ENCODE results near the gene SUCLG1. TPM values are rescaled to one million over a fixed set of nuclear protein-coding genes. Genes with fewer than 3 reads are reported as not detected.

Gene SUCLG1
- total and polyA plus RNA-seq, 2 of the 4 experiments (the other 2 are of a cell fraction): 50.5 to 52.7 TPM

DNA sequence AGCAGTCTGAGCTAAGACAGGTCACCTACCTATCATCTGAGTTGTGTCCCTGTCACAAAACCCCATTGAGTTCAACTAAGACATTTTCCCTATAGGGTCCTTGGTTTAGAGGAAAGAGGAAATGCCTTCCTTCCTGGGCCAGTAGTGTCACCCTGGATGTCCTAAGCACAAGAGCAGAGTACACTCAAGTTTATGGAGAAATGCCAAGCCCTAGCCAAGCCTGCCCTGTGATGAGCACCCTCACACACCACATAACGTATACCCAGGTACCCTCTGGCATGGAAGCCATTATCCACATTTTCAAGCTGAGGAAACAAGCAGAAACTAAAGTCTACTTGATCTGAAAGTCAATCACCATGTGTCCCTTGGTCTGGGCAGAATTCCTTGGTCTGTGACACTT is 37.3 kb downstream of the SUCLG1 start:
- no TSS peak for BruUV-seq (replicated peaks)
- POLR2A ChIA-PET (ENCODE audit: unreplicated experiment): no interaction called here
- Histone ChIP-seq H3K36me3 (ENCODE audit: control insufficient read depth, insufficient read depth, low read length) (peaks cover 4% of the 10 kb centered on the region), H2BK15ac (ENCODE audit: low read depth, low read length) (no peak overlapping the region), H2BK120ac (ENCODE audit: low read depth, low read length) (no peak overlapping the region), H3K4me2 (ENCODE audit: low read depth, low read length) (no peak overlapping the region), H3K27me3 (ENCODE audit: control insufficient read depth, insufficient read depth, low read length) (no peaks in the 10 kb centered on the region), H4K20me1 (ENCODE audit: insufficient read depth, low read length) (no peaks in the 10 kb centered on the region), H3K27ac (ENCODE audit: insufficient read depth, low read length) (no peak overlapping the region), H3K9me1 (ENCODE audit: insufficient read depth, low read length) (peaks cover 6% of the 10 kb centered on the region), H2BK5ac (ENCODE audit: low read depth, low read length, poor library complexity, severe bottlenecking) (no peak overlapping the region), H3K9me3 (ENCODE audit: control insufficient read depth, insufficient read depth, low read length) (no peaks in the 10 kb centered on the region), H4K5ac (ENCODE audit: low read depth, low read length) (no peak overlapping the region), H4K8ac (ENCODE audit: low read depth in 2 of 2, low read length in 2 of 2) (no peak overlapping the region), H4K91ac (ENCODE audit: insufficient read depth, low read depth, low read length) (no peak overlapping the region), H3K4me3 (ENCODE audit: insufficient read depth, low read depth, low read length) (no peak overlapping the region), H2AK9ac (replicated peaks; ENCODE audit: low read depth, low read length, poor library complexity) (no peak overlapping the region), H2BK20ac (ENCODE audit: low read depth, low read length) (no peak overlapping the region), H3K9ac (ENCODE audit: low read depth, low read length) (no peak overlapping the region), H3K18ac (ENCODE audit: low read depth, low read length) (no peak overlapping the region), H2AK5ac (ENCODE audit: low read depth, low read length) (no peak overlapping the region), H2AFZ (replicated peaks; ENCODE audit: low read length, poor library complexity) (no peak overlapping the region), H3K56ac (ENCODE audit: extremely low read depth, insufficient read depth, low read length) (no peak overlapping the region), H3K4ac (ENCODE audit: low read depth, low read length) (no peak overlapping the region), H3K14ac (replicated peaks; ENCODE audit: low read depth, low read length) (no peak overlapping the region), H3K23ac (ENCODE audit: low read depth, low read length) (no peak overlapping the region), H3K4me1 (ENCODE audit: control insufficient read depth, insufficient read depth, low read length) (no peaks in the 10 kb centered on the region), H3K79me1 (ENCODE audit: low read depth in 1 of 2, low read length in 2 of 2) (no peaks in the 10 kb centered on the region)
- TF ChIP-seq, protein P1, sequence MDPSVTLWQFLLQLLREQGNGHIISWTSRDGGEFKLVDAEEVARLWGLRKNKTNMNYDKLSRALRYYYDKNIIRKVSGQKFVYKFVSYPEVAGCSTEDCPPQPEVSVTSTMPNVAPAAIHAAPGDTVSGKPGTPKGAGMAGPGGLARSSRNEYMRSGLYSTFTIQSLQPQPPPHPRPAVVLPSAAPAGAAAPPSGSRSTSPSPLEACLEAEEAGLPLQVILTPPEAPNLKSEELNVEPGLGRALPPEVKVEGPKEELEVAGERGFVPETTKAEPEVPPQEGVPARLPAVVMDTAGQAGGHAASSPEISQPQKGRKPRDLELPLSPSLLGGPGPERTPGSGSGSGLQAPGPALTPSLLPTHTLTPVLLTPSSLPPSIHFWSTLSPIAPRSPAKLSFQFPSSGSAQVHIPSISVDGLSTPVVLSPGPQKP (IDR thresholded peaks at IDR 0.05; ENCODE audit: borderline replicate concordance, low read depth, low read length): no peak
- TF ChIP-seq SMC3 (IDR thresholded peaks at IDR 0.05; ENCODE audit: low read depth, low read length) (no peak), RCOR1 (IDR thresholded peaks at IDR 0.05; ENCODE audit: insufficient replicate concordance, low read length) (no peak), MAFK (IDR thresholded peaks at IDR 0.05; ENCODE audit: low read depth, low read length) (no peak), FOS (IDR thresholded peaks at IDR 0.05; ENCODE audit: low read depth, low read length) (no peak), MAZ (IDR thresholded peaks at IDR 0.05; ENCODE audit: borderline replicate concordance, low read depth, low read length) (no peak), RAD21 (IDR thresholded peaks at IDR 0.05; ENCODE audit: low read length) (no peak), POLR2A (IDR thresholded peaks at IDR 0.05; ENCODE audit: low read depth, low read length) (no peak), BHLHE40 (IDR thresholded peaks at IDR 0.05; ENCODE audit: low read depth, low read length) (no peak), CEBPB (IDR thresholded peaks at IDR 0.05; ENCODE audit: low read depth, low read length) (no peak)
- TF ChIP-seq, protein P2, sequence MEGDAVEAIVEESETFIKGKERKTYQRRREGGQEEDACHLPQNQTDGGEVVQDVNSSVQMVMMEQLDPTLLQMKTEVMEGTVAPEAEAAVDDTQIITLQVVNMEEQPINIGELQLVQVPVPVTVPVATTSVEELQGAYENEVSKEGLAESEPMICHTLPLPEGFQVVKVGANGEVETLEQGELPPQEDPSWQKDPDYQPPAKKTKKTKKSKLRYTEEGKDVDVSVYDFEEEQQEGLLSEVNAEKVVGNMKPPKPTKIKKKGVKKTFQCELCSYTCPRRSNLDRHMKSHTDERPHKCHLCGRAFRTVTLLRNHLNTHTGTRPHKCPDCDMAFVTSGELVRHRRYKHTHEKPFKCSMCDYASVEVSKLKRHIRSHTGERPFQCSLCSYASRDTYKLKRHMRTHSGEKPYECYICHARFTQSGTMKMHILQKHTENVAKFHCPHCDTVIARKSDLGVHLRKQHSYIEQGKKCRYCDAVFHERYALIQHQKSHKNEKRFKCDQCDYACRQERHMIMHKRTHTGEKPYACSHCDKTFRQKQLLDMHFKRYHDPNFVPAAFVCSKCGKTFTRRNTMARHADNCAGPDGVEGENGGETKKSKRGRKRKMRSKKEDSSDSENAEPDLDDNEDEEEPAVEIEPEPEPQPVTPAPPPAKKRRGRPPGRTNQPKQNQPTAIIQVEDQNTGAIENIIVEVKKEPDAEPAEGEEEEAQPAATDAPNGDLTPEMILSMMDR (conservative IDR thresholded peaks at IDR 0.05; ENCODE audit: low read depth, low read length): no peak
- TF ChIP-seq, protein P3, sequence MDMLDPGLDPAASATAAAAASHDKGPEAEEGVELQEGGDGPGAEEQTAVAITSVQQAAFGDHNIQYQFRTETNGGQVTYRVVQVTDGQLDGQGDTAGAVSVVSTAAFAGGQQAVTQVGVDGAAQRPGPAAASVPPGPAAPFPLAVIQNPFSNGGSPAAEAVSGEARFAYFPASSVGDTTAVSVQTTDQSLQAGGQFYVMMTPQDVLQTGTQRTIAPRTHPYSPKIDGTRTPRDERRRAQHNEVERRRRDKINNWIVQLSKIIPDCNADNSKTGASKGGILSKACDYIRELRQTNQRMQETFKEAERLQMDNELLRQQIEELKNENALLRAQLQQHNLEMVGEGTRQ (IDR thresholded peaks at IDR 0.05; ENCODE audit: low read depth, low read length): no peak
- ATAC-seq (ENCODE audit: low read depth): no peak
- intact Hi-C loops (cut with micrococcal nuclease): no loop called here
- DNase-seq: no peak
- WGBS, 2 experiments (ENCODE audit: extremely low coverage in 2 of 2, insufficient read length in 1 of 2): no CpG with 5 or more reads among the region's 1 CpG
- dilution Hi-C loops (cut with HindIII; ENCODE audit: low sequenced_read_pairs, unreplicated experiment): no loop called here
- in situ Hi-C loops (cut with MboI; ENCODE audit: low sequenced_read_pairs): no loop called here
- CTCF ChIA-PET: no interaction called here

Measured in IMR-90 (cell line).